ENCODE measurements around the gene DLK2.

DNA sequence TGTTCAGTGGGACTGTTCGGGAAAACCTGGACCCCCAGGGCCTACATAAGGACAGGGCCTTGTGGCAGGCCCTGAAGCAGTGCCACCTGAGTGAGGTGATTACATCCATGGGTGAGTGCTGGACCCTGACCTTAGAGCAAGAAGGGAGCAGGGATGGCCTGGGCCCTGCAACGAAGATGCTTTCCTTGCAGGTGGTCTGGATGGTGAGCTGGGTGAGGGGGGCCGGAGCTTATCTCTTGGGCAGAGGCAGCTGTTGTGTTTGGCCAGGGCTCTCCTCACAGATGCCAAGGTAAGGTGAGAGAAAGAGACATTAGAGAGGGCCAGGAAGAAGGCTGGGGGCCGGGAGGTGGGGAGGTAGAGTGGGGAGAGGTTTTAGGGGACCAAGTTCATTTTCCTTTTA lies 6.4 kb downstream of the DLK2 start:
- TF ChIP-seq, protein P1, sequence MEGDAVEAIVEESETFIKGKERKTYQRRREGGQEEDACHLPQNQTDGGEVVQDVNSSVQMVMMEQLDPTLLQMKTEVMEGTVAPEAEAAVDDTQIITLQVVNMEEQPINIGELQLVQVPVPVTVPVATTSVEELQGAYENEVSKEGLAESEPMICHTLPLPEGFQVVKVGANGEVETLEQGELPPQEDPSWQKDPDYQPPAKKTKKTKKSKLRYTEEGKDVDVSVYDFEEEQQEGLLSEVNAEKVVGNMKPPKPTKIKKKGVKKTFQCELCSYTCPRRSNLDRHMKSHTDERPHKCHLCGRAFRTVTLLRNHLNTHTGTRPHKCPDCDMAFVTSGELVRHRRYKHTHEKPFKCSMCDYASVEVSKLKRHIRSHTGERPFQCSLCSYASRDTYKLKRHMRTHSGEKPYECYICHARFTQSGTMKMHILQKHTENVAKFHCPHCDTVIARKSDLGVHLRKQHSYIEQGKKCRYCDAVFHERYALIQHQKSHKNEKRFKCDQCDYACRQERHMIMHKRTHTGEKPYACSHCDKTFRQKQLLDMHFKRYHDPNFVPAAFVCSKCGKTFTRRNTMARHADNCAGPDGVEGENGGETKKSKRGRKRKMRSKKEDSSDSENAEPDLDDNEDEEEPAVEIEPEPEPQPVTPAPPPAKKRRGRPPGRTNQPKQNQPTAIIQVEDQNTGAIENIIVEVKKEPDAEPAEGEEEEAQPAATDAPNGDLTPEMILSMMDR (conservative IDR thresholded peaks at IDR 0.05; ENCODE audit: low read length) = no peak
- no peak for TF ChIP-seq EZH2phosphoT487 (IDR thresholded peaks at IDR 0.05; ENCODE audit: borderline replicate concordance, low read depth, low read length)

Data from OCI-LY7 (cell line).